HG02678 (cell line): ENCODE data around the gene FBN3.
"Not testable (repeated sequence)": the region's sequence is repeated elsewhere in the genome, so short reads cannot be mapped to it uniquely, and the experiment has no call there.

Source experiments
- ATAC-seq: cut with Tn5 transposase; IDR thresholded peaks from one replicate; pipeline ENCODE4 v1.9.1; 2021; ENCODE audit warnings: mild to moderate bottlenecking, moderate library complexity; ENCODE audit not compliant: unreplicated experiment

FBN3 gene

GRCh38 chr19:8025316-8025715 lies 124.1 kb downstream of the FBN3 start:
- ATAC-seq, result no peak

- not testable (repeated sequence) for ATAC-seq
Measured at GRCh38 chr19:8024256-8024655, 125.1 kb downstream of the FBN3 start.

GRCh38 chr19:8023371-8023770 lies 126.0 kb downstream of the FBN3 start:
- ATAC-seq, result no peak

GRCh38 chr19:8022275-8022674 lies 127.1 kb downstream of the FBN3 start:
- no peak for ATAC-seq

GRCh38 chr19:8021374-8021773 lies 128.0 kb downstream of the FBN3 start:
- no peak for ATAC-seq

GRCh38 chr19:8020681-8021080 lies 128.7 kb downstream of the FBN3 start:
- ATAC-seq, result no peak

GRCh38 chr19:8017808-8018207 lies 131.6 kb downstream of the FBN3 start:
- ATAC-seq, result no peak
